ENCODE measurements around the gene FHOD3.

DNA sequence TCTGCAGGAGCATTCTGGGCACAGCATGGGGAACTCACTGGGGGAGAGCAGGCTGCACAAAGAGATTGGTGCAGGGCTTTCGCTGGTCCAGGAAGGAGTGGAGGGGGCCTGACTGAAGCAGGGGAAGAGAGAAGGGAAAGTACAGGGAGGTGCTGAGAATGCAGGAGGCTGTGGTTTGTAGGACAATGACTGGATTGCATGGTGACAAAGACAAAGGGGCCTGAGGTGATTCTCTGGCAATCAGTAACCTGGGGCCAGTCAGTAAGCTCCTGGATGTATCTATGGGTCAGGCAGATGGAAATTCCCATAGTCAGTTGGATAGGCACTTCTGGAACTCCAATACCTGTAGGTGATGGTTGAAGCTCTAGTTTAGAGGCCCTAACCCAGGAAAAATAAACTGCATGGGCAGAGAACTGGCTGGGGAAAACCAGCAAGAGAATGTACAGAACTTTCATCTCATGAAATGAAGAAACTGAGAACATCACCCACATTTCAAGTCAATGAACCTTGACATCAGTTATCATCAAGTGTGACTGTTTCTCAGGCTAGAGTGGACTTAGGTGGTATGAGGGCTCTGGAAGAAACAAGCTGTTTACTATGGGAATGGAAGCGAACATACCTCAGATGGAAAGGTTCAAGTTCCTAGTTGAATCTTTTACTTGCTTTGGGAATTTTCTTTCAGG, 338.0 kb downstream of the FHOD3 start:
- TF ChIP-seq, protein P1, sequence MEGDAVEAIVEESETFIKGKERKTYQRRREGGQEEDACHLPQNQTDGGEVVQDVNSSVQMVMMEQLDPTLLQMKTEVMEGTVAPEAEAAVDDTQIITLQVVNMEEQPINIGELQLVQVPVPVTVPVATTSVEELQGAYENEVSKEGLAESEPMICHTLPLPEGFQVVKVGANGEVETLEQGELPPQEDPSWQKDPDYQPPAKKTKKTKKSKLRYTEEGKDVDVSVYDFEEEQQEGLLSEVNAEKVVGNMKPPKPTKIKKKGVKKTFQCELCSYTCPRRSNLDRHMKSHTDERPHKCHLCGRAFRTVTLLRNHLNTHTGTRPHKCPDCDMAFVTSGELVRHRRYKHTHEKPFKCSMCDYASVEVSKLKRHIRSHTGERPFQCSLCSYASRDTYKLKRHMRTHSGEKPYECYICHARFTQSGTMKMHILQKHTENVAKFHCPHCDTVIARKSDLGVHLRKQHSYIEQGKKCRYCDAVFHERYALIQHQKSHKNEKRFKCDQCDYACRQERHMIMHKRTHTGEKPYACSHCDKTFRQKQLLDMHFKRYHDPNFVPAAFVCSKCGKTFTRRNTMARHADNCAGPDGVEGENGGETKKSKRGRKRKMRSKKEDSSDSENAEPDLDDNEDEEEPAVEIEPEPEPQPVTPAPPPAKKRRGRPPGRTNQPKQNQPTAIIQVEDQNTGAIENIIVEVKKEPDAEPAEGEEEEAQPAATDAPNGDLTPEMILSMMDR (IDR thresholded peaks at IDR 0.05; ENCODE audit: insufficient read depth, low read length), result no peak
- TF ChIP-seq POLR2AphosphoS5 (IDR thresholded peaks at IDR 0.05; ENCODE audit: low read depth), result no peak
- TF ChIP-seq, protein P2, sequence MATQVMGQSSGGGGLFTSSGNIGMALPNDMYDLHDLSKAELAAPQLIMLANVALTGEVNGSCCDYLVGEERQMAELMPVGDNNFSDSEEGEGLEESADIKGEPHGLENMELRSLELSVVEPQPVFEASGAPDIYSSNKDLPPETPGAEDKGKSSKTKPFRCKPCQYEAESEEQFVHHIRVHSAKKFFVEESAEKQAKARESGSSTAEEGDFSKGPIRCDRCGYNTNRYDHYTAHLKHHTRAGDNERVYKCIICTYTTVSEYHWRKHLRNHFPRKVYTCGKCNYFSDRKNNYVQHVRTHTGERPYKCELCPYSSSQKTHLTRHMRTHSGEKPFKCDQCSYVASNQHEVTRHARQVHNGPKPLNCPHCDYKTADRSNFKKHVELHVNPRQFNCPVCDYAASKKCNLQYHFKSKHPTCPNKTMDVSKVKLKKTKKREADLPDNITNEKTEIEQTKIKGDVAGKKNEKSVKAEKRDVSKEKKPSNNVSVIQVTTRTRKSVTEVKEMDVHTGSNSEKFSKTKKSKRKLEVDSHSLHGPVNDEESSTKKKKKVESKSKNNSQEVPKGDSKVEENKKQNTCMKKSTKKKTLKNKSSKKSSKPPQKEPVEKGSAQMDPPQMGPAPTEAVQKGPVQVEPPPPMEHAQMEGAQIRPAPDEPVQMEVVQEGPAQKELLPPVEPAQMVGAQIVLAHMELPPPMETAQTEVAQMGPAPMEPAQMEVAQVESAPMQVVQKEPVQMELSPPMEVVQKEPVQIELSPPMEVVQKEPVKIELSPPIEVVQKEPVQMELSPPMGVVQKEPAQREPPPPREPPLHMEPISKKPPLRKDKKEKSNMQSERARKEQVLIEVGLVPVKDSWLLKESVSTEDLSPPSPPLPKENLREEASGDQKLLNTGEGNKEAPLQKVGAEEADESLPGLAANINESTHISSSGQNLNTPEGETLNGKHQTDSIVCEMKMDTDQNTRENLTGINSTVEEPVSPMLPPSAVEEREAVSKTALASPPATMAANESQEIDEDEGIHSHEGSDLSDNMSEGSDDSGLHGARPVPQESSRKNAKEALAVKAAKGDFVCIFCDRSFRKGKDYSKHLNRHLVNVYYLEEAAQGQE (IDR thresholded peaks at IDR 0.05; ENCODE audit: insufficient replicate concordance, low read depth), result no peak
- no peak for TF ChIP-seq SPI1 (IDR thresholded peaks at IDR 0.05; ENCODE audit: borderline replicate concordance, low read depth)
- TF ChIP-seq GABPA (IDR thresholded peaks at IDR 0.05; ENCODE audit: low read depth), result no peak
